CMK (cell line): ENCODE results near the gene KCNE4.
"Not testable (repeated sequence)": the region's sequence is repeated elsewhere in the genome, so short reads cannot be mapped to it uniquely, and the experiment has no call there.

Experiments
- DNase-seq: peaks from one replicate; pipeline ENCODE4 v3.0.0-alpha.2; 2010; ENCODE audit warnings: low read depth

Gene KCNE4

DNA sequence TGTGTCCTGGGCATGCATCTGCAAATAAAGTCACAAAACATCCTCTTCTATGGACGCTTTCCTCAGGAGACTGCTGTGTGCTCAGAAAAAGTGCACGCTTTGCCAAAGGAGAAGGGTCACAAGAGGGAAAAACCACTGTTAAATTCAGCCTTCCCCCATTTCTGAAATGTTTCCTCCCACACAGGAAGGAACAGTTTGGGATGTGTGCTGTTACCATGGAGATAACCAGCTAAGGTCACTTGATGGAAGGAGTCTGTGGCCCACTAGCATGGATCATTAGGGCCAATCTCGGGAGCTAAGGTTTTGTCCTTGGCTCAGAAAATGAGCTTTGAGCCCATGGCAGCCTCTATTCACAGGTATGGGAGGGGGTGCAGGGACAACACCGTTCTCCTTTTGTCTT lies 5.6 kb downstream of the KCNE4 start:
- DNase-seq, result no peak

DNA sequence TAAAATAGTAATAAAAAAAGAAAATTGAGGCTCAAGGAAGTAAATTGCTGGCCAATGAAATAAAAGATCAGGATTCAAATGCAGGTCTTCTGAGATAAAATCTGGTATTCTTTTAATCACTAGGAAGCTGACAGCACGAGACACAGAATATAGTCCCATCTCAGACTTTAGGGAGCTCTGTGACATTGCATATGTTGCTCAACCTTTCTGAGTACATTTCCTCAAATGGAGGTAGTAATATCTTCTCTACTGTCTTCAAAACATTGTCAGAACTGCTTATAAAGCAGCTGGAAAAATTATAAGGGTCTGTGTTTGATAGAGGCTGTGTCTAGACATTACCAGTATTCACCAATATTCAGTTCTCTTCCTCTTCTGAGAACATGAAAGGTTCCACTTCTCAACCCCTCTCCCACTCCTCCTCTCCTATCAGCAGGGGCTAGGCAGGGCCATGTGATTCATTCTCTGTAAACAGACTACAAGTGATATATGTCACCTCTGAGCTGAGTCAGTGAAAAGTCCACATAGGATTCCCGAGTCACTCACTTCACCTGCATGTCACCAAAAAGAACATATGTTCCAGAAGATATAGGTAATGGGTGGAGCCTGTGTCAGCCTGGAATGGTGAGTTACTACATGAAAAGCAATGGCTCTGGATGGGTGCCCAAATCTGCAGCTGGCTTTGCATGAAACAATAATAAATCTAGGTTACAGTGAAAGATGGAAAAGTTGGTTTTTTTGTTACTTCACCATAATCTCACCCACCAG lies 7.1 kb downstream of the KCNE4 start:
- DNase-seq, result no peak

DNA sequence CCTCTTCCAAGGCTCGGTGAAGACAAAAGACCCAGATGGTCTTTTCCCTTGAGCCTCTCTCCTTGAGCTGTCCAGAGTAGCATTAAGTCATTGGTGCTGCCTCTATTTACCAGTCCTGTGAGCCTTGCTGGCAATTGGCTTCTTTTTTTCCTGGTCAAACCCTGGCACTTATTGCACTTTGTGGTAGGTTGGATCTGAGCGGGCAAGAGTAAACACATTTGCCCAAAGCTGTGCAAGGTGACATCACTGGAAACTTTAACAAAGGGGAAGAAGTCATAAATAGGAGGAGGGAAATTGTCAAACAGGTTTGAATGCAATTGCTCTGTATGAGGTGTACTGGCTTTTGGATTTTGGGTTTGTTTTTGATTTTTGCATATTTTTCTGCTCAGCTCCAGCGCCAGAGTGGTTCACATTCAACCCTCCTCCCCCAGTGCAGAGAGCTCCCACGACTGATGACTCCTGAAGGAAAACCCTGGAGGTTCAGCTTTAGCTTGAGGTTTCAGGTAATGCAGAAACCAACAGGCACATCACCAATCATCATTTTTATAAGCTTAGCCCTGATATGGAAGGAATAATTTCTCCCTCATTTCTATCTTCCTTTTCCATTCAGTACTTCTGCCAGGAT lies 8.3 kb downstream of the KCNE4 start:
- no peak for DNase-seq

DNA sequence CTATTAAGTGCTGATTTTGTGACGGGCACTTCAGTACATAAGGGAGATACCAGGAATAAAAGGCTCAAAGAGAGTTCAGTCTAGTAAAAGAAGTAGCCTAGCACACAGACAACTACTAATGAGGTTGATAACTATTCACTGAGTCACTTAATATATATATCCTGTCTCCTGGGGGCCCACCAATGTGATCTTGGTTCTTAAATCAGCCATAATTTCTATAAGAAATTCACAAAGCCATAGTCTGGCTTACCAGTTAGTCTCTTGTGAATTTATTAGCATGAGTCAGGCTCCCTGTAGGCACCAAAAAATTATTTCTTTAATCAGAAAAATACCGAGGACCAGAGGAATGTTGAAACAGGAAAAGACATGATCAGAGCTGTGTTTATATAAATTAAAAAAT lies 10.4 kb downstream of the KCNE4 start:
- DNase-seq, result no peak

DNA sequence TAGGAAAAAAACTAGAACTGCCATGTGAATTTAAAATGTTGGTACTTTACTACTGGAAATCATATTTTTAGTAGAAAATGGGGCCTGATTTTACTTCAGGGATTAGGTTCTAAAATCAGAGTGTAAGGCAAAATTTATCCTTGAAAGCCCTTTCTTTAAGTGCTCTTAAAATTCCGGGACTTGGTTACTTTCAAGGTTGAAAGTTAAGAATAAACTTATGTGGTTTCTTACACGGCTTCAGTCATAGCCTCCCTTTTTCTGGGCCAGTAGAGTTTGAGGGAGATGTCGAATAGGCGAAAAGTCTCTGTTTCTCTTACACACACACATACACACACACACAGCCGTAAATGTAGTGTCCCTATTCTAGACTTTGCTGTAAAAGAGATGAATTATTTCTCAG lies 13.1 kb downstream of the KCNE4 start:
- no peak for DNase-seq

DNA sequence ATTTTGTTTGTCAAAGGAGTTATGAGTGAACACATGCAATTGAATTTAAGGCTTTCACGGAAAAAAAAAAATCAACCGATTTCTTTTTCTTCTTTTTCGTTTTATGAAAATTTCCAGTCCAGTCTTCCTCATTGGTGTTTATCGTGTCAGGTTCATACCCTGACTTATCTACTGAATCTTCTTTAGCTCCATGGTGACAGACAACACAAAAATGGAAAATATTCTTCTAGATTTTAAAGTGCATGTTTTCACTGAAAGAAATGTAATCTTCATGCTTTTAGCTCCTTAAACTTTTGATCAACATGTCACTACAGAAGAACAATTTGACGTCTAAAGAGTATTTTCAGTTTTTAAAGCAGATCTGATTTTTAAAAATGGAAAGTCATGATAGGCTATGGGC lies 14.7 kb downstream of the KCNE4 start:
- no peak for DNase-seq

DNA sequence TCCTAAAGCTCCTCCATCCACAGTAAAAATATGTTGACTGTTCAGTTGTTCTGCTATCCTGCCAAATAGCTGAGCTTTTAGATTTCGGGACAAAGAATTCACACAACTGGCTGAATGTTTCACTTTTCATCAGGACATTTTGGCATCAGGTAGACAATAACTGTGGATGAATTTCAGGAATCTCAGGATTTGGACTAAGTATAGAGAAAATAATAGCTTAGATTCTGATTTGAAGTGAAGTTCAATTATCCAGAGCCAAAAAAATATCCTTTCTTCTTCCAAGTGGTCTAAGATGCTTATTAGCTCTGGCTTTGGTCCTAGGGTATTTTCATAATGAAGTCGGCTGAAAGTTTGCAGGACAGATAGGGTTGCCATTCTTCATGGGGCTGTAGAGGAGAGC lies 16.1 kb downstream of the KCNE4 start:
- DNase-seq, result no peak

DNA sequence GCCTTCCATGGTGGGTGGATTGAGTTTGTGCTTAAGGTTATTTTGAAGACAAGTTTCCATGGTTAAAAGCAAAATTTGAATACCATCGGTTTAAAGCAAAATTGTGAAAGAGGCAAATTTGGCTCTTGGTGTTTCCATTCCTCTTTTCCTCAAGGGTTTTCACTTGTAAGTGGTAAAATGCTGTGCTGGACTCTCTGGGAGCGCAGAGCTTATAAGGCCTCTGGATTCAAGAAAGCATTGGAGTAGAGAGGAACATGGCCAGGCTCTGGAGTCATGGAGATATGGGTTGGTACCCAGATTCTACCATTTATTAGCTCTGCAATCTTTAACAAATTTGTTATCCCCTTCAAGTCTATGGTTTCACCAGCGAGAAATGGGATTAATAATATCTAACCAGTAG lies 17.5 kb downstream of the KCNE4 start:
- no peak for DNase-seq

DNA sequence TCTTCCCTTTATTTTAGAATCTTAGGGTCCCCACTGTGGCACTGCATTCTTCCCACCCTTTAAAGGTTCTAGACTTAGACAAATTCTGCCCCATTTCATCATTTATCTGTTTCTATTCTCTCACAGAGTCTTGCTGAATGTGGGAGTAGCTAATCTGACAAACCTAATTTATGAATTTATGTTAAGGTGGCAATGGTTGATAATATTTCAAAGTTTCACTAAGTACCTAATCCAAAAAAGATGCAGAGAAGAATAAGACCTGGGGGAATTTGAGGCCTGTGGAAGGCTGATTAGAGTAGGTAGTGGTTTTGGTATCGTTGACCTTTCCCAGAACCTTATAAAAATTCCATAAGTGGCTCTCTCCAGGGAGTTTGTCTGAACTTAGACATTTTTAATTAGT lies 18.0 kb downstream of the KCNE4 start:
- DNase-seq, result no peak

DNA sequence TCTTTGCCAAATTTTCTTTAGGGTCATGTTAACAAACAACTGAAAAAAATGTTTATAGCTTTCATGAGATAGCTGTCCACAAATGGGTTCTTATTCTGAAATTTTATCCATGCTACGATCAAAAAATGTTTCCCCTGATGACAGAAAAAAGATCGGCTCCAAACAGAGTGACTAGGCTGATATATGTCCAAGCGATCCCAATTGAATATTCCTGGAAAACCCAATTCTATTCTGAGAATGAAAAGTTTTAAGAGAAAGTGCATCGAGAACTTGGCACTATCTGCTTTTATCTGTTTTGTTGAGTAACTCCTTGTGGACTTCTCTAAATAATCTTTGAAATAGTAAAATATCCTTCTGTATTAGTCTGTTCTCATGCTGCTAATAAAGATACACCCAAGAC lies 19.1 kb downstream of the KCNE4 start:
- no peak for DNase-seq

DNA sequence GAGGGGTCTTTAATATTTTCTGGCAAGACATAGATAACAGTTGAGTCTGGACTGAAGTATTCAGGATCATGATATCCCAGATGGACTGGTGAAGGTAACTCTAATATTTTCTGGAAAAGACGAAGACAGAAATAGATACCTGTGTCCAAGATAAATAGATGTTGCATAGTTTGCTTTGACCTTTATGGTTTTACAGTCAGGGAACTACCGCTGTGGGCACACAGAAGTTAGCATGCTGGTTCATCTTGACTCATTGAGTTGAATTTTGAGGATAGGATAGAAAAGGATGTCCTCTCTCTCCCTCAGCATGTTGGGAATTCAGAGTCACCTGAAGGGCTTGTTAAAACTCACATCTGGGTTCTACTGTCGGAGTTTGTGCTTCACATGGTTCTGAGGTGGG lies 20.8 kb downstream of the KCNE4 start:
- DNase-seq, result no peak

DNA sequence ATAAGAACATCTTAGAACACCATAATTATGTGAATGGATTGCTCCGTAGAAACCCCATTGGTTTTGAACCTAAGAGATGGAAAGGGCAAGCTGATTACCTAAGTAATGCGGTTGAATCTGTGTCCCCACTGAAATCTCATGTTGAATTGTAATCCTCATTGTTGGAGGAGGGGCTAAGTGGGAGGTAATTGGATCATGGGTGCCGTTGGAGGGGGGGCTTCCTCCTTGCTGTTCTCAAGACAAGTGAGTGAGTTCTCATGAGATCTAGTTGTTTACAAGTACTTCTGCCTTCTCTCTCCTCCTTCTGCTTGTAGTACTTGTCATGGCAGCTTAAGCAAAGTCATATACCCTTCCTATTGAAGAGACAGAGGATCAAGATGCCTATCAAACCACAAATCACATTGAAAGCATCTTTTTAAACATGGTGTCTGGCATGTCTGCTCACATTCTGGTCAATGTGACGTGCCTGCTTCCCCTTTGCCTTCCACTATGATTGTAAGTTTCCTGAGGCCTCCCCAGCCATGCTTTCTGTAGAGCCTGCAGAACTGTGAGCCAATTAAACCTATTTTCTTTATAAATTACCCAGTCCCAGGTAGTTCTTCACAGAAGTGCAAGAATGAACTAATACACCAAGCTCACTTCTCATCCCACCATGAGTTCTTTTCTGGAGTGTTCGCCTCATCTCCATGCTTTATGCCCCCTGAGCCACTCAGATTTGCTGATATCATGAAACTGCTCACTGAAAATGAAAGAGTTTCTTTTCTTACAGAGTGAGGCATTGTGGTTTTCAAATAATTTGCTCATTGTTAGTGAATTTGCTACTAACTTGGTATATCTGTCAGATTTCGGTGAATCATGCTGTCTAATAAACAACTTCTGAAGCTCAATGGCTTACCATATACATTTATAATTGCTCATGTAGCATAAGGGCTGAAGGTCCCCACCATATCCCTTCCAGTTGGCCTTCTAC lies 23.6 kb downstream of the KCNE4 start:
- DNase-seq, result no peak

DNA sequence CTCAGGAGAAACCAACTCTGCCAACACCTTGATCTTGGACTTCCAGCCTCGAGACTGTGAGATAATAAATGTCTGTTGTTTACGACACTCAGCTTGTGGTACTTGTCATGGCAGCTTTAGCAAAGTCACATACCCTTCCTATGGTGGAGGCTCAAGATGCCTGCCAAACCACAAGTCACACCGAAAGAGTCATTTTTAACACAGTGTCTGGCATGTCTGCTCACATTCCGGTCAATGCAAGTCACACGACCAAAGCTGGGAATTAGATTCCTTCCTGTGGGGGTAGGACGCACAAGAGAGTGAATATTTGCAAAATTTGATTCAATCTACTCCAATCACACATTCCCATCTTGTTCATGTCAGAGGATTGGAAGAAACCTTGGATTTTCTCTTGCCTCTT lies 24.6 kb downstream of the KCNE4 start:
- DNase-seq, result no peak

DNA sequence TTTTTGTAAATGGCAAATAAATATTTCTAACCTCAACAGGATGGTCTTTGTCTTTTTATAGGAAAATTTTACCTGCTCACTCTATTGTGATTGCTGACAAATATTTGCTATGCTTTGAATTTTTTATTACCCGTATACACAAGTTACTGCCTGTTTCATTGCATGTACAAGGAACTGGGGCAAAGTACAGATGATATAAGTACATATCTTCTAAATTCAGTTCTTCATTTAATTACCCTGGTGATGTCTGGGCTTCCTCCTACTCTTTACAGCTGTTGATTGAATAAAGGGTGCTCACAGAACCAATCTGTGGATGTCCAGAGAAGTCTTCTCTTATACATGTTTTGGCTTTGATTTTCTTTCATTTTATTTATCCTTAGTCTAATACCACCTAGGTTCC lies 26.5 kb downstream of the KCNE4 start:
- no peak for DNase-seq

DNA sequence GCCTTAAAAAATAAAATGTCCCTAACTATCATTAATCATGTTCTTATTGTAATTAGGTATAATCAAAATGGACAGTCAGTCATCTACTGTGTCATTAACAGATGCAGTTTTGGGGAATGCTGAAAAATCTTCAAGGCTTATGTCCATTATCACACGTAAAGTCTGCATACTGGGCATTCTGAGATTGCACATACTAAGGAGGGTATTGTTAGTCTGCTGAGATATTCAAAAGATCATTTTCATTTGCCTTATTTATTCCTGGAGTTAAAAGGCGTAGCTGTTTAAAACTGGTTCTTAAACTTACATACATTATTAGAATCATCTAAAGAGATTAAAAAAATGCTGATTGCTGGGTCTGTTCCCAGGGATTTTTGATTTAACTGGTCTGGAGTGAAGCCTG lies 27.4 kb downstream of the KCNE4 start:
- no peak for DNase-seq

DNA sequence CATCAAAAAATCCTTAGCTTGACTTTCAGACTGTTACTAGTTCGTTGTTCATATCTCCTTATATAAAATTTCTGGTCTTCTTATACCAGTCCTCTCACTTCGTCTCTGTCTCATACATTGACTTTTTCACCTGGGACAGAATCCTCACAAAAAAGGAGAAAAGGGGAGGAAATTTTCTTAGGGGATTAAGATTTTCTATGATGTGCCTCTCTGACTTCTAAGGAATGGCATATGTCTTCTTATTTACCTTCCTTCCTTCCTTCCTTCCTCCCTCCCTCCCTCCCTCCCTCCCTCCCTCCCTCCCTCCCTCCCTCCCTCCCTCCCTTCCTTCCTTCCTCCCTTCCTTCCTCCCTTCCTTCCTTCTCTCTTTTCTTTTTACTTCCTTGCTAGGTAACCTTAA lies 27.9 kb downstream of the KCNE4 start:
- DNase-seq, result no peak

DNA sequence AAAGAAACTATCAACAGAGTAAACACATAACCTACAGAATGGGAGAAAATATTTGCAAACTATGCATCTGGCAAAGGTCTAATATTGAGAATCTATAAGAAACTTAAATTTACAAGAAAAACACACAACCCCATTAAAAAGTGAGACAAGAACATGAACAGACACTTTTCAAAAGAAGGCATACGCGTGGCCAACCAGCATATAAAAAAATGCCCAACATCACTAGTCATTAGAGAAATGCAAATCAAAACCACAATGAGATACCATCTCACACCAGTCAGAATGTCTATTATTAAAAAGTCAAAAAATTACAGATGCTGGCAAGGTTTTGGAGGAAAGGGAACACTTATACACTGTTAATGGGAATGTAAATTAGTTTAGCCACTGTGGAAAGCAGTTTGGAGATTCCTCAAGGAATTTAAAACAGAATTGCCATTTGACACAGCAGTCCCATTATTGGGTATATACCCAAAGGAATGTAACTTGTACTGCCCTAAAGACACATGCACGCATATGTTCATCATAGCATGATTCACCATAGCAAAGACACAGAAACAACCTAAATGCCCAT lies 28.9 kb downstream of the KCNE4 start:
- not testable (repeated sequence) for DNase-seq

DNA sequence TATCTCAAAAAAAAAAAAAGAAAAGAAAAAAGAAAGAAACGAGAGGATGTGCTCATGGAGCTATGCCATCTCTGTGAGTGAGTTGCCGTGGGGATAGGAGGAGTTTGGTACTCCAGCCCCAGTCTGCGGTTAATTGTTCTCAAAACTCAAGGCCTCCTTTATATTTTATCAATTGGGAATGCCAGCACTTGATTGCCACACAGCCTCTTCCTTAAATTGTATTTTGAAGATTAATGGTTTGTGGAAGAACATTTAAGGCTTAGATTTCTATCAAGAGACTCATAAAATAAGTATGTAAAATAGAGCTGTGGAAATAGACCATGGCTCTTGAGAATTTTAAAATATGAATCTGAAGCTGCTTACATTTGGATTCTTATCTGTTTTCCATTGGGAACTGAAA lies 29.8 kb downstream of the KCNE4 start:
- DNase-seq, result no peak

DNA sequence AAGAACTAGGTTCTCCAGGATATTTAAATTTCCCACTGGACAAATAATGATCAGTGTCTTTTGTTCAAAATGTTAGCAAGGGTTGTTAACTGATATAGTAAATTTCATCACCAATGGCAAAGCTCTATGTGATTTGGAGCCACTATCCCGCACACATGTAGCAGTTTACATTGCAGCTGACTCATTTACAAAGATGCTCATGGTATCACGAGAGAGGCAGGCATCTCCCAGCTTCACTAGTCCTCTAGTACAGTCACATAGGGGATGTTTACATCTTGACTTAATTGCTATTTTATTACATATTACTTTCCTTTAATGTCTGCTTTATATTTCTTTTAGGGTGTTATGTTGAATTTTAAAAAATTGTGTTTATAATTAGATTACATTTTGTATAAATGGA lies 30.7 kb downstream of the KCNE4 start:
- no peak for DNase-seq

DNA sequence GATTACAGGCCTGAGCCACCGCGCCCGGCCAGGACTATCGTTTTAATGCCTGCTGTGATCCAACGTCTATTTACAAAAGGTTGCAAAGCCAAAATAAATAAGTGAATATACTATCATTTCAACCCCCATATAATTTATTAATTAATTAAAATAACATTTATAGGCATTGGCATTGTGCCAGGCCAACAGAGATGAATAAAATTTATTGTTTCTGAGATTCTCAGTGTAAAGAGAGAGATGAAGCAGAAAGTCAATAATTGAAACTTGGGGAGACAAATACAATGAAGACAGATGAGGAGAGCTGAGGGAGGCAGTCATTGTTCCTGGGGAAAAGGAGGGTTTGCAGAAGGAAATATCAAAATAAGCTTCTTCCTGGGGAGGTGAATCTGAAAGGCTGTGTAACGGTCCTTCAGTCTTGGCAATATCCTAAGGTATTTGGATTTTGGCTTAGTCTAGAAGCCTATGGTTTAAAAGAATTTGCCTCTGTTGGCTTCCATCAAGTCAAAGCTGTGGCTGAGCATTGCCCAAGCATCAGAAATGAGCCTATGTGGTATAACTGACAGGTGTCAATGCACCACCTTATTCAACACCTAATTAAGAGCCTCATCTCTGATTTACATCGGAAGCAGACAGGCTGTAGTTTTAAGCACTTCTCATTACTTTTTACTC lies 31.5 kb downstream of the KCNE4 start:
- no peak for DNase-seq

DNA sequence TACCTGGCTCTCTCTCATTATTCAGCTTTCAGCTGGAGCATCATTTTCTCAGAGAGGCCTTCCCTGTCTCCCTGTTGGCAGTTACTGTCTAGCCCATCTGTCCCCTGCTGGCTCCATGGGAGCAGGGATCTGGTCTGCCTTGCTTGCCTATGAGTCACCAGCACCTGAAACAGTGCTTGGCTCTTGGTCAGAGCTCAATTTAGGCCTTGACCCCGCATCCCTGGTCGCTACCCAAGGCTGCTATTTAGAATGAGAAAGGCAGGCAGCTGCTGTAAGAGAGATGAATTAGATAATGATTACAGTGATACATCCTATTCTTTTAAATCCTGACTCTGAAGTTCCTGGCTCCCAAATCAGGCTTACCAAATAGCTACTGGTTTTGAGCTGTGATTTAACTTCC lies 32.9 kb downstream of the KCNE4 start:
- DNase-seq, result no peak

DNA sequence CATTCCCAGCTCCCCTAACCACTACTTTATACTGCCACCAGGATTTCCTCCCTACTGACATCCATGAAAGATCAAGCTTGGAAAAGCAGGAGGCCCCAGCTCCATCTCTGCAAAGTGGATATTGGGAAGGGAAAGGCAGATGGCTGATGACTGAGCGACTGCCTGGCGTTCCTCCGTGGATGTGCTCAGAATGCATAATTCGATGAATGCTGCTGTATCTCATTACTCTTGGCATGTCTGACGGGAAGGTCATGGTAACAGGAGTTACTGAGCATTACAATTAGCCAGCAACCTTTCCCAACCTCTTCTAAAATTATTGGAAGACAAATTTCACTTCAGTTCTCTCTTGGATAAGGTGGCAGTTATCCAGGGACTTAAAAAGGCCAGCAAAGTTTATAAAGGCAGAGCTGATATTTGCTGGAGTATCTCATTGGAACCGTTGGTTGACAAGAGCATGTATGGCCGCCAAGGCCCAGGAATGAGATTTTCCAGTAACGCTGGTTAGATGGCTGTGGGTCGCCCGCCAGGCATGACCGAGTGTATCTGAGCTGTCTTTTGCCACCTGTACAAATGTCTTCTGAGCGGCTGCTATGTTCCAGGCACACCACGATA lies 34.5 kb downstream of the KCNE4 start:
- no peak for DNase-seq
